GM21717 (cell line): ENCODE results near the gene CCSER1.
A peak's percentile ranks its signal among the peaks of the same experiment; 100 is the strongest.

Source experiments
- ATAC-seq: cut with Tn5 transposase; IDR thresholded peaks from one replicate; pipeline ENCODE4 v1.9.1; 2021; ENCODE audit warnings: mild to moderate bottlenecking, moderate library complexity; ENCODE audit not compliant: unreplicated experiment

Gene CCSER1

DNA sequence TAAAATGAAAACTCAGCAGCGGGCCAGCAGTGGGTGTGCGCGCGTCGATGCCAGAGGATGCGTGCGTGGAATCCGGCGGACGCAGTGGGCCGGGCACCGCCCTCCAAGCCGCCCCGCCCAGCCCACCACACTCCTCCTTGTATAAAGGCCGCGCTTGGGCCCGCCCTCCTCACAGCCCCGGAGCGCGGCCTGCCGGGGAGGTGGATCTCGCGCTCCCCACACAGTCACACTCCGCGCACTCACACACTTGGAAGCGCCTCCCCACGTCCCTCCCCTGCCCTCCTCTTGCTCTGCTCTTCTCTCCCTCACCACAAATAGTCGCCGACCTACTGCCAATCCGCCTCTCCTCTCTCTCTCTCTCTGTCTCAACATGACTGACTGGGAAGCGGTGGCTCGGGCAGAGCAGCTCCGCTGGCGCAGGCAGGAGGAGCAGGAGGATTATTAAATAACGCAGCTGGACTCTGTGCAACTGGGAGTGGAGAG is at the start of gene CCSER1:
Gene CCSER1 (plus strand): TSS at position 172 of the 483 bp plus-strand sequence.
- peak; percentile 84 for ATAC-seq

- peak; percentile 86 for ATAC-seq
These were observed 48.8 kb upstream of the CCSER1 start for GRCh38 chr4:90078440-90078839.

DNA sequence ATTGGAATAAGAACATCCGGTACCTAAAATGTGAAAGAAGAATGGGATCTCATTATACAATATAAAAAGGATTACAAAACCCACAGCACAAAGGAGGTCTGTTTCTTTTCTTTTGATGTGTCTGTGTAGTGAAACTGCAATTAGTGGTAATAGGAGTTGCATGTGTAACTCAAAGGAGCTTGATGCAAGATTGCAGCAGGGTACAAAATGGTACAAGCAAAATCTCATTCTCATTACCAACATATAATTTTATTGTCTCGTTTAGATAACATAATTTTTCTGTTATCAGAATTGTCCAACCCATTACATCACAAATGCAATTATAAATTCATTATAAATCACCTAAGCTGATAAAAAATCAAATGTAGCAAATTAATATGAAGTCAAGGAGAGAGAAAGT is 47.1 kb upstream of the CCSER1 start:
- no peak for ATAC-seq

DNA sequence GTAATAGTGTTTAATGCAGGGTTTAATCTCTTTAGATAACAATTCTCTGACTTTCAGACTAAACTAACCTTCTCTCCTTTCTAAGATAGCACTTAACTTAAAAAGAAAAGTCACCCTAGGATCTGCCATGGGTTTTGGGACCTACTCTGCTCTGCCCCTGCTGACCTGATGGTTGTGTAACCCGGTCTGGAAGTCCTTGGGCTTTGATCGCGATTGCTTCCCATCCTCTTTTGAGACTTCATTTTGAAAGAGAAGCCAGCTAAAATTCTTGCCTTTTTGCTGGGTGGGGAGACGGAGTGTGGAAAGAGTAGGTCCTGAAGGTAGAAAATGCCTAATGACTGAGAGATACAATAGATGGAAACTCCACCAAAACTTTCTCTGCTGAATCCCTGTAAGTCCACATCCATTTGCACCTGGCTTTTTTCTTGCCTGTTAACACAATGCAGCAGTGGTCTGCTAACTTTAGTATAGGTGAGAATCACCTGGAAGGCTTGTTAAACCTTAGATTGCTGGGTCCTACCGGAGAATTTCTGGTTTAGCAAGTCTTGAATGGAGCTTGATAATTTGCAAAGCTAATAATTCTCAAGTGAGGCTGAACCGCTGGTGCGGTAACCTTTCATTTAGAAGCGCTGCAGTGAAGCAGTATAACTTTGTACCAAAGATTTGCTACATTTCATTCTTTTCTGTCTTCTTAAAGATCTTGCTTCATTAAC is 45.6 kb upstream of the CCSER1 start:
- ATAC-seq, result no peak

GRCh38 chr4:90082449-90082848 is 44.7 kb upstream of the CCSER1 start:
- ATAC-seq, result no peak

GRCh38 chr4:90084277-90084966 is 42.8 kb upstream of the CCSER1 start:
- ATAC-seq, result no peak

DNA sequence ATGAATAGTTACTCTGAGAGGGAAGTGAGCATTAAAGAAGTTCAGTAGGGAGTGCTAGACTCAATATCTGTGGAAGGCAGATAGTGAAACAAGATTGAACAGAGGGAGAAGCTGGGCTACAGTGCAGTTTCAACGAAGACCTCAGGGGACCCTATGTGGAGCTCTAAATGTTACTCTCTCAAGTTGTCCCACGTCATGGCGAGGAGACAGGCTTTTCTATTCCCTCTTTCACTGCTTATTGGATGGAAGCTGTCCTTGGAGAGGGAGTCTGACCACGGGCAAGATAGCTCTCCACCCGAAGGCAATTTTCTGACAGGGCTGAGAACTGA is 42.3 kb upstream of the CCSER1 start:
- ATAC-seq, result no peak

GRCh38 chr4:90093526-90093925 is 33.7 kb upstream of the CCSER1 start:
- no peak for ATAC-seq

- ATAC-seq, result no peak
These were observed 32.2 kb upstream of the CCSER1 start for GRCh38 chr4:90095000-90095399.

DNA sequence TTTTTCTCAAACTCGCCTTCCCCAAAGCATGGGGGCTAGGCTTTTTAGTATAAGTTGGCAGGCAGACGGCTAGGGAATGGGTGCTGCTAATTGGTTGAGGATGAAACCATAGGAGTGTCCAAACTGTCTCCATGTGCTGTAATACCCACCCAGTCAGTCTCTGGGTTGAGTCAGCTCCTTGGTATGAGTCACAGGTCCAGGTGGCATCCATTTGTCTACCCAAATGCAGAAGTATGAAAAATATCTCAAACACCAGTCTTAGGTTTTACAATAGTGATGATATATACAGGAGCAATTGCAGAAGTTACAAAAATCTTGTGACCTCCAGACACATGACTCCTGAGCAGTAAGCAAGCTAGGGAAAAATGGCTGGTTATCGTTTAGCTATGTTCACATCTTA is 27.4 kb upstream of the CCSER1 start:
- peak; percentile 78 for ATAC-seq

DNA sequence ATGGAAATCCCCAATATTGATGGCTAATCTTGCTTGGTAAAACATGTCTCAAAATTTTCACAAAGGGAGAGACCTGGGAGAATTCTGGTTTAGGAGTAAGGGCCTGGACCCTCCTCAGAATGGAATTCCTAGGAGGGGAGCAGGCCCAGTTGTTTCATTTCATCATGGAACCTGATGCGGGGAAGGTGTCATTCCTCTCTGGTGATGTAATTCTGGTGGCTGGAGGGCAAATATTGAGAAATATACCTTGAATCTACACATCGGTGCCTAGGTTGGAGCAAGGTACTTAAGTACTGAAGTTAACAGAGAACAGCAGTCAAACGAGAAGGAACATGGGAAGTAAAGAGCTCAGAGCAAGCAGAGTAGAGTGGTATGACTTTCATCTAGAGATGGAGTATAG is 23.2 kb upstream of the CCSER1 start:
- no peak for ATAC-seq

GRCh38 chr4:90105274-90105673 is 21.9 kb upstream of the CCSER1 start:
- no peak for ATAC-seq

- ATAC-seq, result no peak
These were observed 14.5 kb upstream of the CCSER1 start for GRCh38 chr4:90112715-90113114.

DNA sequence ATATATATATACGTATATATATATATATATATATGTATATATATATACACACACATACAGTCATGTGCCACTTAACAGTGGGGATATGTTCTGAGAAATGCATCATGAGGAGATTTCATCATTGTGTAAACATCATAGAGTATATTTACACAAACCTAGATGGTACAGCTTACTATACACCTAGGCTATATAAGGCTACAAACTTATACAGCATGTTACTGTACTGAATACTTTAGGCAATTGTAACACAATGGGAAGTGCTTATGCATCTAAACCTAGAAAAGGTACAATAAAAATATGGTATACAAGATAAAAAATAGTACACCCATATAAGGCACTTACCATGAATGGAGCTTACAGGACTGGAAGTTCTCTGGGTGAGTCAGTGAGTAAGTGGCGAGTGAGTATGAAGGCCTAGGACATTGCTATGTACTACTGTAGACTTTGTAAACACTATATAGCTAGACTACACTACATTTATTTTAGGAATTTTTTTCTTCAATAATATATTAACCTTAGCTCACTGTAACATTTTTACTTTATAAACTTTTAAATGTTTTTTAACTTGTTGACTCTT is 13.2 kb upstream of the CCSER1 start:
- ATAC-seq, result no peak

GRCh38 chr4:90118527-90119195 is 8.5 kb upstream of the CCSER1 start:
- peak; percentile 85 for ATAC-seq

- no peak for ATAC-seq
These were observed 7.2 kb upstream of the CCSER1 start for GRCh38 chr4:90120037-90120436.

- ATAC-seq, result no peak
These were observed 6.4 kb upstream of the CCSER1 start for GRCh38 chr4:90120815-90121214.

GRCh38 chr4:90121676-90122354 is 5.4 kb upstream of the CCSER1 start:
- ATAC-seq, result no peak

DNA sequence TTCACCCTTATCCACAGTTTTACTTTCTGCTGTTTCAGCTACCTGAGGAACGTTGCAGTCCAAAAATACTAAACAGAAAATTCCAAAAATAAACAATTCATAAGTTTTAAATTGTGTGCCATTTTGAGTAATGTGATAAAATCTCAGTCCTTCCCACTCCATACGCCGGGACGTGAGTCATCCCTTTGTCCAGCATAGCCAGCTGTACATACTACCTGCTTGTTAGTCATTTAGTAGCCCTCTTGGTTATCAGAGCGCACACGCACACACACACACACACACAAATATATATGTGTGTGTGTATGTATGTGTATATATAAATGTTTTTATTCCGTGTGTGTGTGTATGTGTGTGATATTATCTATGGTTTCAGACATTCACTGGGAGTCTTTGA is 4.8 kb upstream of the CCSER1 start:
- ATAC-seq, result no peak

GRCh38 chr4:90124276-90124675 is 2.9 kb upstream of the CCSER1 start:
- ATAC-seq, result no peak

DNA sequence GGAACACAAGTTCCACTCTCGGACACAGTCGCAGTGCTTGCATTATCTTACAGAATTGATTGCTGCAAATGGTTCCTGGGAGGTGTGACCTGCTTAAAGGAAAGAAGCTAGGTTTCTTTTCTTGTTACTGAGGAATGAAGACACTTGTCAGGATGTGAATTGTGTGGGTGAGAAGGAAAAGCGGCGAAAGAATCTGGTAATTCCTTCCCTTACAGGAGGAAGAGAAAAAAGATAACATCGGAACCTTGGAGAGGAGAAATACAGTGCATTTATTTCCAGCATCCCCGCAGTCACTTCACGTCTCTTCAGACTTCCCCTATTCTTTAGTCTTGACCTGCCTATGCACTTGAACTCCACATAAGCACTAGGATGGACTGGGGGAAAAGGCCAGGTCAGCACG is 389 bp upstream of the CCSER1 start:
- no peak for ATAC-seq
